RPMI7951 (cell line): ENCODE results near the gene RANBP1. TPM values are rescaled to one million over a fixed set of nuclear protein-coding genes. Genes with fewer than 3 reads are reported as not detected.
A peak's percentile ranks its signal among the peaks of the same experiment; 100 is the strongest.
"Not testable (repeated sequence)": the region's sequence is repeated elsewhere in the genome, so short reads cannot be mapped to it uniquely, and the experiment has no call there.

ENCODE experiments used
- DNase-seq: peaks from one replicate; pipeline ENCODE4 v3.0.0-alpha.2; 2012; ENCODE audit warnings: low read depth
- total RNA-seq: library from RNA; depleted of rRNA; stranded (reverse); fragments of >200 nt; shearing (Covaris generic); gene quantifications from 2 replicates; pipeline ENCODE4 v1.2.3, GENCODE V29; 2014; rRNA removed

RANBP1 gene
- total RNA-seq: 528 and 684 TPM in 2 replicates

DNA sequence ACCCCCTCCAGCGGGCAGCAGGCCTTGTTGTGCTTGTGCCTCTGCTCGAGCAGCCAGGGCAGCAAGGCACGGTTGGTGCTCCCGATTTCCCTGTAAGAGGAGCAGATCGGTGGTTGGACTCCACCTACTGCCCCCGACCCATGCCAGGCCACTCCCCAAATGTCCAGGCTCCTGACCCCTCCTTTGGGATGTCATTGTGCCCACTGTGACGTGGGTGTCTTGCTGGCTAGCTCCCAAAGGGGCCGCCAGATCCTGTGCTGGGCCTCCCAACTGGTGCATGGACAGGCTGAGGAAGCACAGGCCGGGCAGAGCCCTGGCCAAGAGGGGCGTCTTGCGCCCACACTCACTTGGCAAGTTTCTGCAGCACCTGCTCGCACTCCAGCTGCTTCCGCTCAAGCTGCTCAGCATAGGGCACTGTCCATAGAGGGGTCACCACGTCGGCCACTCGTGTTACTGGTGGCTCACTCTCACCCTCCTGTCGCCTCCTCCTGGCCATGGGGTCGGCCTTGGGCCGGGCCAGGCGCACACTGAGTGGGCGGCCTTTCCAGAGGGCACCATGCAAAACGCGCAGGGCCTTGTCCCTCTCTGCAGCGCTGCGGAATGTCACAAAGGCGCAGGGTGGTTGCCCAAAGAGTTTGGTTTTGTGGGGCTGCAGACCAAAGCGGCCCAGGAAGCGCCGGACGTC is at the start of gene RANBP1:
Gene RANBP1 (plus strand): TSS at position 414 of the 685 bp plus-strand sequence. CDS start 81 bp downstream, at position 495.
- DNase-seq: no peak

DNA sequence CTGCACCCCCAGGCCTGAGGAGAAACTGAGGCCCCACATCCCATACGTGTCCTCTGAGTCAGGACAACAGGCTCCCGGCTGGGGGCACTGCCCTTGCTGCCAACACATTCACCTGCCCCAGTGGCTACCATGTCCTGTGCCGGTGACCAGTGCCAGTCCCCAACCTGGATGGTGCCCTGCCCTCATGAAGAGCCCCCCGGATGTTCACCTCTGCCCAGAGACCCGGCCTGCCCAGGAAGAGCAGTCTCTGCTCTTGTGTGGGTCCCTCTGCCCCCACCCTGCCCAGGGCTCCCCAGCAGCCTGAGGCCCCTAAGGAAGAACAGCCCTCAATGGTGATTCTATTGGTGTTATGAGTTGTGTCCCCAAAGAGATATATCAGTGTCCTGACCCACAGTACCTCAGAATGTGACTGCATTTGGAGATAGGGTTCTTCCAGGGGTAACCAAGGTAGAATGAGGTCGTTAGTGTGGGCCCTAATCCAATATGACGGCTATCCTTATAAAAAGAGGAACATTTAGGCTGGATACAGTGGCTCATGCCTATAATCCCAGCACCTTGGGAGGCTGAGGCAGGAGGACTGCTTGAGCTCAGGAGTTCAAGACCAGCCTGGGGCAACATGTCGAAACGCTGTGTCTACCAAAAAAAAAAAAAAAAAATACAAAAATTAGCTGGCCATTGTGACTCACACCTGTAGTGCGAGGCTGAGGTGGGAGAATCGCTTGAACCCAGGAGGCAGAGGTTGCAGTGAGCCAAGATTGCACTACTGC is 49.1 kb upstream of the RANBP1 start:
- DNase-seq: no peak

GRCh38 chr22:20067384-20067682 is 48.6 kb upstream of the RANBP1 start:
- DNase-seq: not testable (repeated sequence)

- no peak for DNase-seq
These were observed 47.3 kb upstream of the RANBP1 start for GRCh38 chr22:20068640-20069039.

- no peak for DNase-seq
These were observed 46.4 kb upstream of the RANBP1 start for GRCh38 chr22:20069331-20070042.

GRCh38 chr22:20071524-20071972 is 44.4 kb upstream of the RANBP1 start:
- DNase-seq: no peak

- no peak for DNase-seq
These were observed 39.2 kb upstream of the RANBP1 start for GRCh38 chr22:20076627-20077172.

- peak; percentile 92 for DNase-seq
These were observed 36.0 kb upstream of the RANBP1 start, which contains the start of gene DGCR8 for GRCh38 chr22:20079745-20080444. Gene DGCR8, plus strand, starts transcription at chr22:20080241. Its CDS starts 5,723 bp downstream, at chr22:20085964.

DNA sequence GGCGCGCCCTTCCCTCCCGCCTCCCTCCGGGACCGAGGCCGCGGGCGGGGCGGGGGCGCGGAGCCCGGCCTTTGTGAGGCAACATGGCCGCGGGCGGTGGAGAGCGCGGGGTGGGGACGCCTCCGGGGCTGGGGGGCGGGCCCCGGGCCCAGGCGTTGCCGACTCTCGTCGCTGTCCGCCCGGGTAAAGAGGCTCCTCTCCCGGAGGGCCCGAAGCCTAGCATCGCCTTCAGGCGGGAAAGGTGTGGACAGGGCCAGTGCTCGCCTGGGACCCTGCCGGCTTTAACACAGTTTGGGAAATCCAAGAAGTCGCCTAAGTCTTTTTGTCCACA is 35.5 kb upstream of the RANBP1 start:
- peak; percentile 54 for DNase-seq

GRCh38 chr22:20080776-20081654 is 34.9 kb upstream of the RANBP1 start:
- peak; percentile 72 for DNase-seq

GRCh38 chr22:20083157-20083890 is 32.6 kb upstream of the RANBP1 start:
- no peak for DNase-seq

DNA sequence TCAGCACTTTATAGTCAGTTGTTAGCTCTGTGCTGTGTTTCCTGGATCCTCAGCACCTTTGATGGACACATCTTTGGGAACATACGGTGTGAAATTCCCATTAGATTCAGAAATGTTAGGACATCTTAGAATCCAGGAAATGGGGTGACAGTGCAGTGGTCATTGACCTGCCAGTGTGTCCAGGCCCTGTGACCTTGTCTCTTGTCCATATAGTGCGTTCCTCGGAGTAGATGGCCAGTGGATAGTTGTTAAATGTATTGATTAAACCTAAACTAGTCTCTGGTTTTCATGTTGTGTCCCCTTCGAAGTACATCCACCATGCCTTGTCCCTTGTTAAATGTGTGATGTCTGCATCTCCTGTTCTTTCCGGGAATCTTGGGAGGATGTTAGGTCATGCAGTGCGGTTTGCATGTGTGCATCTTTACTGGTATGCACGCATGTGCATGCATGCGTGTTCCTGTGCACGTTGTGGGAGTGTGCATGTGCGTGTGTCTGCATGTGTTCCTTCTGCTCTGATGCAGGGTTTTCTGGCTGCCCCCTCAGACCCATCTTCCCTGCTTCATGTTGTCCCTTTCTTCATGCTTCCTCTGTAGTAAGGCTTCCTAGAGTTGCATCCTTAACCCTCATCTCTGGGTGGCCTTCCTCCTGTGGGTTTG is 31.9 kb upstream of the RANBP1 start:
- no peak for DNase-seq

DNA sequence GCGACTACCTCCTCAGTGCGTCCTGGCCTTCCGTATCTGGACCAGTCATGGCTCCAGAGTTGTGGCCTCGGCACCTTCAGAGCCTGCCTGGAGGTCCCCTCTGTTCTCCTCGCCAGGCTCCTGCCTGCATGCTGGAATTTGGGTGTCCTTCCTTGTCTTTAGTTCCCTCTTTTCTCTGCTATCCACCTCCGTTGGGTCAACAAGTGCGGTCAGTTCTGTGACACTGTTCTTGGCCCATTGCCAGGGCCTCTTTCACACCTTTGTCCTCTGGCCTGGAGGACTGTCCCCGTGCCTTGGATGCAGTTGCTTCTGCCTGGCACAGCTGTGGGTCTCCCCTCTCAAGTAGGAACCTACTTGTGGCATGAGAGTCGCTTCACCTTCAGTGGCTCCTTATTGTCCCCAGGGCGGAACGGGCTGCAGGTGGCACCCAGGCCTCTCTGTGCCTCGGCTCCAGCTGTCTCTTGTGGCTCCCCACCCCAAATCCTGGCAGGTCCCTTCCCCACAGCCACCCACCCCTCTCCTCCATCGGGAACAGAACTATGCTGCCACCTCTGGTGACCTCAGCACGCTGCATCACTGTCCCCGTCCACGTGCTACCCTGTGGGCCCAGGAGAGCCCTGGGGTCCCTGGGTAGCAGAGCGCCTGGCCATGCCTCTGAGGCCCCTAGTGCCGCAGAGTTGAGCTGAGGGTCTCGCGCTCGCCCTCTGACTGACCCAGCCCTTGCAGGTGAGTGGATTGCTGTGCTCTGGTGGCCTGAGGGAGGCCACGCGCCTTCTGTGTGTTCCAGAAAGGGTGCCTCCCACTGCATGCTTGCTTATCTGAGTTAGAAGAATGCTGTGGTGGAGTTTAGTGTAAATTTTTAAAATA is 31.1 kb upstream of the RANBP1 start:
- DNase-seq: no peak

- DNase-seq: no peak
These were observed 30.3 kb upstream of the RANBP1 start for GRCh38 chr22:20085651-20086050.

DNA sequence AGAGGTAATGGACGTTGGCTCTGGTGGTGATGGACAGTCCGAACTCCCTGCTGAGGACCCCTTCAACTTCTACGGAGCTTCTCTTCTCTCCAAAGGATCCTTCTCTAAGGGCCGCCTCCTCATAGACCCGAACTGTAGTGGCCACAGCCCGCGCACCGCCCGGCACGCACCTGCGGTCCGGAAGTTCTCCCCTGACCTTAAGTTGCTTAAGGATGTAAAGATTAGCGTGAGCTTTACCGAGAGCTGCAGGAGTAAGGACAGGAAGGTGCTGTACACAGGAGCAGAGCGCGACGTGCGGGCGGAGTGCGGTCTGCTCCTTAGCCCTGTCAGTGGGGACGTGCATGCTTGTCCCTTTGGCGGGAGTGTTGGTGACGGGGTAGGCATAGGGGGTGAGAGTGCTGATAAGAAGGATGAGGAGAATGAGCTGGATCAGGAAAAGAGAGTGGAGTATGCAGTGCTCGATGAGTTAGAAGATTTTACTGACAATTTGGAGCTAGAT is 29.8 kb upstream of the RANBP1 start:
- DNase-seq: no peak

DNA sequence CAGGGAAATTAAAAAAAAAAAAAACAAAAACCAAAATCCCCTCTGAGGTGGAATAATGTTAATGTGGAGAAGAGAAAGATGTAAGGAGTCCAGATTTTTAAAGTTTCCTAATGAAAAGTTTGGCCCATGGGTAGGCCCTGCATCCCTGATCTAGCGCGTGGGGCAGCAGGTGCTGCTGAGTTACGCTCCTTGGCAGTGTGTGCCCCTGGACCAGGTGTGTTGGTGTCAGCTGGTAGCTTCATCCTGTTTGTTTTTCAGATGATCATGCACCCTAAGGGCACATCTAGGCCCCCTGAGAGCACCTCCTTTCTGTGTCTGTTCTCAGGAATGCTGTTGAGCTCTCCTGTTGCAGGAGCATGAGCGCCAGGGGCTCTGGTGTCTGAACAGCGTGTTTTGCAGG is 29.1 kb upstream of the RANBP1 start:
- no peak for DNase-seq

DNA sequence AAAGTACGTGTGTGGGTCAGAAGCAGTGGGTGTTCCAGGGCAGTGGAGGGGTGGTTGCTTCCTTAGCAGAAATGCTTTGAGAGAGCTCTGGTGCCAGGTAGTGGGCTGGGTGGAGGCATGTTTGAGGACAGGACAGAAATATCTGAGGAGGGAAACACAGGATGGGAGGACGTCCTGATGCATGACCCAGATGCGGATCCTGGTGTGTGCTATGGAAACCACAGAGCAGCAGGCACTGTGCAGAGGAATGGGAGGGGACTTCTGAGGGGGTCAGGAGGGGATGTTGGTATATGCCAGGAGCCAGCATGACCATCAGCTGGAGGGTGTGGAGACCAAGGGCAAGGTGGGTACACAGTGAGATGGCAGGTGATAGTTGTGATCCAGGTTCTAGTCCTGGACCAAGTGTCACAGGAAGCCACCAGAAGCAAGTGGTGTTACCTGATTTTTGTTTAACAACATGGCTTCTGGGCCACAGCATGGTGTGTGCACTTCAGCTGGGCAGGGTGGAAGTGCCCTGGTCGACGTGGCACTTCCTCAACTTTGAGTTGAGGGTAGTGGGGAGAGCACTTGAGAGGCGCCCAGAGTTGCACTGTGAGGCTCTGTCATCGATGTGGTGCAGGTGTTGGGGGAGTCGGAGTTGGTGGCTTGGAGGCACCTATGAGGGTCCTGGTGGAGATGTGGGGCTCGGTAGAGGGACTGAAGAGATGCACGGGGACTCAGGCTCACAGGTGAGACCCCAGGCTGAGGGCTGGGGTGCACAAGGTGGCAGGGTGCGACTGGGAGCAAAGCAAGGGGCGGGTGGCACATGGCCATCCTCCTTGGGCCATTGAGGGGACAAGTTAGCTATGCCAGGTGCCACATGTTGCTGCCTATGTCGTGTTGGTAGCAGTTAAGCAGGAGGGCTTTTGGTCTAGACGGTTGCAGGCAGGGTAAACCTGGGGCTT is 28.3 kb upstream of the RANBP1 start:
- DNase-seq: no peak
